Sigmoid colon (tissue), 7 donors: ENCODE results near the gene ETV1. TPM values are rescaled to one million over a fixed set of nuclear protein-coding genes. Genes with fewer than 3 reads are reported as not detected.

Experiments
- DNase-seq: peaks from one replicate; pipeline ENCODE4 v3.0.0-alpha.2; 2019
- H3K27ac ChIP-seq, 4 donors: fragments of 200-600 bp; sonication (generic); one replicate each; pipeline ENCODE4 v1.5.1; 2016 to 2019; ENCODE audit warnings: mild to moderate bottlenecking in 1 of 4
- H3K27me3 ChIP-seq, 3 donors: fragments of 200-600 bp; sonication (generic); one replicate each; pipeline ENCODE4 v1.5.1; 2019; ENCODE audit warnings: mild to moderate bottlenecking in 1 of 3
- H3K36me3 ChIP-seq, 4 donors: fragments of 200-600 bp; sonication (generic); one replicate each; pipeline ENCODE4 v1.5.1; 2016 to 2019
- H3K4me1 ChIP-seq, 4 donors: fragments of 200-600 bp; sonication (generic); one replicate each; pipeline ENCODE4 v1.5.1; 2017 to 2019
- H3K4me3 ChIP-seq, 4 donors: fragments of 200-600 bp; sonication (generic); one replicate each; pipeline ENCODE4 v1.5.1; 2017 to 2019; ENCODE audit warnings: mild to moderate bottlenecking in 2 of 4, moderate library complexity in 1 of 4
- H3K9me3 ChIP-seq, 4 donors: fragments of 200-600 bp in 3 of 4; sonication (generic) in 3 of 4; one replicate each; pipeline versions ENCODE4 v1.5.1 to v1.6.1; 2013 to 2019
- EP300 ChIP-seq, 4 donors: sonication (generic); formaldehyde crosslinking; IDR thresholded peaks; one replicate each; pipeline ENCODE4 v1.6.1; 2017; ENCODE audit warnings: antibody characterized with exemption in 4 of 4
- POLR2A ChIP-seq, 2 donors: fragments of 450-650 bp; IDR thresholded peaks; one replicate each; pipeline ENCODE4 v1.6.1; 2016; ENCODE audit warnings: antibody characterized with exemption in 2 of 2, mild to moderate bottlenecking in 2 of 2, moderate library complexity in 2 of 2
- POLR2AphosphoS5 ChIP-seq, 4 donors: sonication (generic); formaldehyde crosslinking; IDR thresholded peaks; one replicate each; pipeline ENCODE4 v1.6.1; 2017; ENCODE audit warnings: antibody characterized with exemption in 4 of 4
- WGBS, 2 donors: extraction: QIAGEN DNeasy Blood & Tissue Kit; methylation state at CpG; one replicate each; pipeline ENCODE4 v1.1.7; 2013; 5-methylcytosine and 5-hydroxymethylcytosine counted together
- intact Hi-C: fragments of 100-400 bp; cut with DNase I; formaldehyde crosslinking; loops from one replicate; pipeline ENCODE4 v1.15.1; 2023
- polyA plus RNA-seq, 3 donors: library from polyadenylated mRNA; stranded (reverse); fragments of 200-250 nt; gene quantifications; one replicate each; pipeline ENCODE4 v1.2.3, GENCODE V29; 2013
- total RNA-seq, 4 donors: library from RNA; depleted of rRNA; stranded (reverse); fragments of >200 nt; gene quantifications; one replicate each; pipeline ENCODE4 v1.1.0, GENCODE V29; 2016
- TF ChIP-seq, protein P1 (sequence below), 4 experiments: fragments of 450-650 bp in 3 of 4; fragments of 200-600 bp in 1 of 4; IDR thresholded peaks; one replicate each; pipeline ENCODE4 v1.5.1; 2016 to 2019; ENCODE audit warnings: antibody characterized with exemption in 4 of 4, mild to moderate bottlenecking in 3 of 4, moderate library complexity in 2 of 4
- donor health status: healthy with polysubstance abuse.
- donor health status: Bipolar disorder and iron deficiency.
- donor health status: healthy.

The ETV1 gene
- total and polyA plus RNA-seq, 7 donors: 0.60 to 13.6 (median 6.5) TPM

- TF ChIP-seq POLR2A (IDR thresholded peaks at IDR 0.05): no peak
- TF ChIP-seq, protein P1, sequence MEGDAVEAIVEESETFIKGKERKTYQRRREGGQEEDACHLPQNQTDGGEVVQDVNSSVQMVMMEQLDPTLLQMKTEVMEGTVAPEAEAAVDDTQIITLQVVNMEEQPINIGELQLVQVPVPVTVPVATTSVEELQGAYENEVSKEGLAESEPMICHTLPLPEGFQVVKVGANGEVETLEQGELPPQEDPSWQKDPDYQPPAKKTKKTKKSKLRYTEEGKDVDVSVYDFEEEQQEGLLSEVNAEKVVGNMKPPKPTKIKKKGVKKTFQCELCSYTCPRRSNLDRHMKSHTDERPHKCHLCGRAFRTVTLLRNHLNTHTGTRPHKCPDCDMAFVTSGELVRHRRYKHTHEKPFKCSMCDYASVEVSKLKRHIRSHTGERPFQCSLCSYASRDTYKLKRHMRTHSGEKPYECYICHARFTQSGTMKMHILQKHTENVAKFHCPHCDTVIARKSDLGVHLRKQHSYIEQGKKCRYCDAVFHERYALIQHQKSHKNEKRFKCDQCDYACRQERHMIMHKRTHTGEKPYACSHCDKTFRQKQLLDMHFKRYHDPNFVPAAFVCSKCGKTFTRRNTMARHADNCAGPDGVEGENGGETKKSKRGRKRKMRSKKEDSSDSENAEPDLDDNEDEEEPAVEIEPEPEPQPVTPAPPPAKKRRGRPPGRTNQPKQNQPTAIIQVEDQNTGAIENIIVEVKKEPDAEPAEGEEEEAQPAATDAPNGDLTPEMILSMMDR (IDR thresholded peaks at IDR 0.05): no peak
- TF ChIP-seq EP300 (IDR thresholded peaks at IDR 0.05): no peak
- TF ChIP-seq POLR2AphosphoS5 (IDR thresholded peaks at IDR 0.05): no peak
- intact Hi-C loops: no loop called here
- H3K36me3 ChIP-seq: no peaks in the 10 kb centered on the region
- no peak for DNase-seq
- WGBS, 2 donors: 35 to 69% methylated on average over 2 of the region's 2 CpGs
- no peaks in the 10 kb centered on the region for H3K9me3 ChIP-seq
- H3K4me1 ChIP-seq: peaks cover 0 to 2% (median 0%) of the 10 kb centered on the region in 4 donors
- H3K4me3 ChIP-seq: no peak overlapping the region
- H3K27ac ChIP-seq: no peak overlapping the region
- H3K27me3 ChIP-seq: no peaks in the 10 kb centered on the region
Observed at GRCh38 chr7:13874783-13875182, 114.7 kb downstream of the ETV1 start.

GRCh38 chr7:13872709-13873108 lies 116.8 kb downstream of the ETV1 start:
- Histone ChIP-seq H3K27ac (no peak overlapping the region), H3K36me3 (no peaks in the 10 kb centered on the region), H3K27me3 (no peaks in the 10 kb centered on the region), H3K4me1 (no peaks in the 10 kb centered on the region), H3K4me3 (no peak overlapping the region), H3K9me3 (no peaks in the 10 kb centered on the region)
- TF ChIP-seq POLR2A (IDR thresholded peaks at IDR 0.05) (no peak), POLR2AphosphoS5 (IDR thresholded peaks at IDR 0.05) (no peak)
- intact Hi-C loops: no loop called here
- no peak for DNase-seq

GRCh38 chr7:13871008-13871407 lies 118.5 kb downstream of the ETV1 start:
- intact Hi-C loops: no loop called here
- no peak for TF ChIP-seq POLR2A (IDR thresholded peaks at IDR 0.05)
- TF ChIP-seq, protein P1 (IDR thresholded peaks at IDR 0.05): no peak
- no peak for TF ChIP-seq POLR2AphosphoS5 (IDR thresholded peaks at IDR 0.05)
- TF ChIP-seq EP300 (IDR thresholded peaks at IDR 0.05): no peak

GRCh38 chr7:13860734-13861133 lies 128.7 kb downstream of the ETV1 start:
- no peaks in the 10 kb centered on the region for H3K27me3 ChIP-seq
- no peak for TF ChIP-seq POLR2A (IDR thresholded peaks at IDR 0.05)
- no peak for TF ChIP-seq EP300 (IDR thresholded peaks at IDR 0.05)
- TF ChIP-seq POLR2AphosphoS5 (IDR thresholded peaks at IDR 0.05): no peak
- TF ChIP-seq, protein P1 (IDR thresholded peaks at IDR 0.05): no peak
- H3K4me1 ChIP-seq: no peaks in the 10 kb centered on the region
- no peak overlapping the region for H3K27ac ChIP-seq
- no peaks in the 10 kb centered on the region for H3K9me3 ChIP-seq
- intact Hi-C loops: no loop called here
- no peak overlapping the region for H3K4me3 ChIP-seq
- 92 to 95% methylated on average over 2 of the region's 2 CpGs for WGBS, 2 donors
- DNase-seq: no peak
- no peaks in the 10 kb centered on the region for H3K36me3 ChIP-seq

More at GRCh38 chr7:13871008-13871407, 118.5 kb downstream of the ETV1 start:
- Histone ChIP-seq H3K9me3 (no peaks in the 10 kb centered on the region), H3K27me3 (no peaks in the 10 kb centered on the region), H3K36me3 (no peaks in the 10 kb centered on the region), H3K4me3 (no peak overlapping the region), H3K4me1 (no peaks in the 10 kb centered on the region), H3K27ac (no peak overlapping the region)
- DNase-seq: no peak

DNA sequence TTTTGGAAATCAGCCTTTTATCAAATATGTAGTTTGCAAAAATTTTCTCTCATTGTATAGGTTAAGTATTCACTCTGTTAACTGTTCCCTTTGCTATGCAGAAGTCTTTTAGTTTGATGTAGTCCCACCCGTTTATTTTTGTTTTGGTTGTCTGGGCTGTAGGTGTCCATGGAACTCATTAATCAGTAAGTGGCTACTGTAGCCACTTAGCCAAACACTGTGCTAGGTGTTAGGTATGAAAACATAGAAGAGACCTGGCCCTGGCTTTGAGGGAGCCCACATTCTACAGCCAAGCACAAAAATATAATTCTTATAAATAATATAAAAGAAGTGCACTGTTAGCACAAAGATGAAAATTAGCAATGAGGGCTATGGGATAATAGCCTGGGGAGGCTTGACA lies 133.5 kb downstream of the ETV1 start:
- H3K4me1 ChIP-seq: peaks cover 0 to 9% (median 6%) of the 10 kb centered on the region in 4 donors
- WGBS, 2 donors: 79 to 90% methylated on average over 1 of the region's 1 CpG
- H3K36me3 ChIP-seq: no peaks in the 10 kb centered on the region
- TF ChIP-seq POLR2AphosphoS5 (IDR thresholded peaks at IDR 0.05) (no peak), EP300 (IDR thresholded peaks at IDR 0.05) (no peak), POLR2A (IDR thresholded peaks at IDR 0.05) (no peak)
- TF ChIP-seq, protein P1 (IDR thresholded peaks at IDR 0.05): no peak
- no peak for DNase-seq
- no peak overlapping the region for H3K27ac ChIP-seq
- intact Hi-C loops: no loop called here
- no peaks in the 10 kb centered on the region for H3K9me3 ChIP-seq
- H3K27me3 ChIP-seq: no peaks in the 10 kb centered on the region
- no peak overlapping the region for H3K4me3 ChIP-seq
